BE2C (cell line): ENCODE measurements around the gene GALNT17.

ENCODE experiments used
- DNase-seq: peaks from one replicate; pipeline ENCODE4 v3.0.0-alpha.2; 2020
- H3K27me3 ChIP-seq: fragments of 250-450 bp; sonication (Bioruptor Pico); 2 replicates; pipeline ENCODE4 v1.5.1; 2020; ENCODE audit warnings: mild to moderate bottlenecking
- H3K36me3 ChIP-seq: fragments of 250-450 bp; sonication (Bioruptor Pico); 2 replicates; pipeline ENCODE4 v1.5.1; 2020; ENCODE audit warnings: mild to moderate bottlenecking
- H3K4me1 ChIP-seq: fragments of 250-450 bp; sonication (Bioruptor Pico); 2 replicates; pipeline ENCODE4 v1.5.1; 2020
- H3K4me3 ChIP-seq: 2 replicates; pipeline ENCODE4 v1.5.1; 2011; ENCODE audit warnings: low read depth, low read length
- H3K9me3 ChIP-seq: fragments of 250-450 bp; sonication (Bioruptor Pico); 2 replicates; pipeline ENCODE4 v1.5.1; 2020
- CTCF ChIP-seq: IDR thresholded peaks from 2 replicates; pipeline ENCODE4 v1.5.1; 2012; ENCODE audit warnings: mild to moderate bottlenecking, low read depth, low read length

Gene GALNT17

GRCh38 chr7:71342202-71342601 lies 210.3 kb downstream of the GALNT17 start:
- no peak for DNase-seq
- H3K4me1 ChIP-seq = no peaks in the 10 kb centered on the region
- TF ChIP-seq CTCF = no peak
- H3K36me3 ChIP-seq = no peaks in the 10 kb centered on the region
- no peaks in the 10 kb centered on the region for H3K9me3 ChIP-seq
- H3K4me3 ChIP-seq = no peak overlapping the region
- no peaks in the 10 kb centered on the region for H3K27me3 ChIP-seq

- no peak for DNase-seq
- H3K36me3 ChIP-seq = no peaks in the 10 kb centered on the region
- H3K9me3 ChIP-seq = no peaks in the 10 kb centered on the region
- no peak for TF ChIP-seq CTCF
- H3K27me3 ChIP-seq = no peaks in the 10 kb centered on the region
- H3K4me3 ChIP-seq = no peak overlapping the region
- no peaks in the 10 kb centered on the region for H3K4me1 ChIP-seq
Observed at GRCh38 chr7:71343039-71343438, 211.1 kb downstream of the GALNT17 start.

GRCh38 chr7:71343892-71344291 lies 211.9 kb downstream of the GALNT17 start:
- Histone ChIP-seq H3K36me3 (no peaks in the 10 kb centered on the region), H3K4me1 (no peaks in the 10 kb centered on the region), H3K27me3 (no peaks in the 10 kb centered on the region), H3K4me3 (no peak overlapping the region), H3K9me3 (no peaks in the 10 kb centered on the region)
- TF ChIP-seq CTCF = no peak
- no peak for DNase-seq

GRCh38 chr7:71345117-71345884 lies 213.4 kb downstream of the GALNT17 start:
- DNase-seq = no peak
- TF ChIP-seq CTCF = no peak
- no peaks in the 10 kb centered on the region for H3K36me3 ChIP-seq
- no peak overlapping the region for H3K4me3 ChIP-seq
- no peaks in the 10 kb centered on the region for H3K4me1 ChIP-seq
- H3K27me3 ChIP-seq = no peaks in the 10 kb centered on the region
- no peaks in the 10 kb centered on the region for H3K9me3 ChIP-seq

GRCh38 chr7:71348821-71349681 lies 217.1 kb downstream of the GALNT17 start:
- no peak for DNase-seq
- no peak for TF ChIP-seq CTCF
- H3K9me3 ChIP-seq = no peaks in the 10 kb centered on the region
- no peak overlapping the region for H3K4me3 ChIP-seq
- H3K36me3 ChIP-seq = no peaks in the 10 kb centered on the region
- no peaks in the 10 kb centered on the region for H3K27me3 ChIP-seq
- no peaks in the 10 kb centered on the region for H3K4me1 ChIP-seq
